ENCODE measurements around the gene CIB2.

CIB2 gene

DNA sequence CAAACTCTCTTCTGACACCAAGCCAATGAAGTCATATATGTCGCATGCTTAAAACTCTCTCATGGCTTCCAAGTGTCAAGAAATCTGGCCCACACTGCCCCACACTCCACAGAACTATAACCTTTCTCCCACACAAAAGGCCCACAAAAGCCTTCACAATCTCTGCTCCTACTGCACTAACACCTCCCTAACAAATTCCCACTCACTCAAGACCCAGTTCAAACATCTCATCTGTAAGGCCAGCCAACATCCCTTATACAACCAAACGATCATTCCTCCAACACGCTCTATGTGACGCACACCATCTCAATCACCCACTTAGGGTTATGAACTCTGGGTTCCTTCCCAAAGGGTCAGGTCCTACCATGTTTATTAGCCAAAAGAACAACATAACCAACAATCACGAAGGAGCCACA is 67.3 kb downstream of the CIB2 start:
- DNase-seq: no peak
- no peak overlapping the region for H3K4me3 ChIP-seq (ENCODE audit: low read depth, low read length)
- TF ChIP-seq, protein P1, sequence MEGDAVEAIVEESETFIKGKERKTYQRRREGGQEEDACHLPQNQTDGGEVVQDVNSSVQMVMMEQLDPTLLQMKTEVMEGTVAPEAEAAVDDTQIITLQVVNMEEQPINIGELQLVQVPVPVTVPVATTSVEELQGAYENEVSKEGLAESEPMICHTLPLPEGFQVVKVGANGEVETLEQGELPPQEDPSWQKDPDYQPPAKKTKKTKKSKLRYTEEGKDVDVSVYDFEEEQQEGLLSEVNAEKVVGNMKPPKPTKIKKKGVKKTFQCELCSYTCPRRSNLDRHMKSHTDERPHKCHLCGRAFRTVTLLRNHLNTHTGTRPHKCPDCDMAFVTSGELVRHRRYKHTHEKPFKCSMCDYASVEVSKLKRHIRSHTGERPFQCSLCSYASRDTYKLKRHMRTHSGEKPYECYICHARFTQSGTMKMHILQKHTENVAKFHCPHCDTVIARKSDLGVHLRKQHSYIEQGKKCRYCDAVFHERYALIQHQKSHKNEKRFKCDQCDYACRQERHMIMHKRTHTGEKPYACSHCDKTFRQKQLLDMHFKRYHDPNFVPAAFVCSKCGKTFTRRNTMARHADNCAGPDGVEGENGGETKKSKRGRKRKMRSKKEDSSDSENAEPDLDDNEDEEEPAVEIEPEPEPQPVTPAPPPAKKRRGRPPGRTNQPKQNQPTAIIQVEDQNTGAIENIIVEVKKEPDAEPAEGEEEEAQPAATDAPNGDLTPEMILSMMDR (IDR thresholded peaks at IDR 0.05; ENCODE audit: low read depth, low read length): no peak
- H3K9me3 ChIP-seq (ENCODE audit: severe bottlenecking): no peaks in the 10 kb centered on the region
- no peaks in the 10 kb centered on the region; the same call in 1 of the 2 replicates for H3K36me3 ChIP-seq
- no peaks in the 10 kb centered on the region for H3K27me3 ChIP-seq (ENCODE audit: insufficient read depth, low read depth, severe bottlenecking)
- no peak overlapping the region for H3K27ac ChIP-seq

DNA sequence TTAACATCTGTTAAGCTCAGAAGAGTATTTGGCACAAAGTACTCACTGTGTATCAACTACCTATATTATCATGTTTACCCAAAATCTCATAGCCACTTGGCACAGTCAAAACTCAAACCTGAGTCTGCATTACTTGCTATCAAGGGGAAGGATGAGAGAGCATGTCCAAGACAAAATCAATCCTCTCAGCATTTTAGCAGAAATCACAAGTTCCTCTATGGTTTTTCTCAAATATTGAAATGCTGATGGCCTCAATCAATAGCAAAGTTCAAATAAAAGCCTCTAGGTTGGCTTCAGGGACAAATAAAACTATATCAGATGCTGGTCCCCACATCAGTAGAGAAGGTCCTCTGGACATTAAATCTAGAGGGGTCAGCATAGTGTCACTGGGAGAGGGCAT is 68.0 kb downstream of the CIB2 start:
- Histone ChIP-seq H3K36me3 (no peaks in the 10 kb centered on the region; the same call in 1 of the 2 replicates), H3K4me3 (ENCODE audit: low read depth, low read length) (no peak overlapping the region), H3K27me3 (ENCODE audit: insufficient read depth, low read depth, severe bottlenecking) (no peaks in the 10 kb centered on the region), H3K27ac (no peak overlapping the region), H3K9me3 (ENCODE audit: severe bottlenecking) (no peaks in the 10 kb centered on the region)
- no peak for DNase-seq
- TF ChIP-seq, protein P1 (IDR thresholded peaks at IDR 0.05; ENCODE audit: low read depth, low read length): no peak

DNA sequence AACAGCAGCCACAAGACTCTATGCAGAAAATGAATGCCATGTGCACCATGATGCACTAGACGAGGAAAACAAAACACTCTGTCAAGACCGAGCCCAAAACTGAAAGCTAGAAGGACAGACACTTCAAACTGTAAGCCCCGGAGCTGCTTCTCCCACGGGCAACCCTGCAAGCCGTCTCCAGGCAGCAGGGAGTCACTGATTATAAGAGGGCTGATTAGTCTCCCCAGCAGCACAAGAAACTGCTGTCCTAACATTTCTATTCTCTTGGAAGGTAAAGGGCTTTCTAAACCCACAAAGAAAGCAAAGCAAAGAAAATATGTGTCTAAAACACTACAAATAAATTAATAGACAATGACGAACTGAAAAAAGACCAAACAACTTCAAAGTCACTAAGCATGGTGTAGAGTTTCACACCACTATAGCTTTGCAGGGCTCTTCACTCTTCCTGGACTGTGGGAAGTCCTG is 69.2 kb downstream of the CIB2 start:
- Histone ChIP-seq H3K36me3 (no peaks in the 10 kb centered on the region; the same call in 1 of the 2 replicates), H3K4me3 (ENCODE audit: low read depth, low read length) (no peak overlapping the region; the same call in 1 of the 2 replicates), H3K27ac (no peak overlapping the region), H3K27me3 (ENCODE audit: insufficient read depth, low read depth, severe bottlenecking) (no peaks in the 10 kb centered on the region), H3K9me3 (ENCODE audit: severe bottlenecking) (no peaks in the 10 kb centered on the region)
- DNase-seq: peak; percentile 42
- TF ChIP-seq, protein P1 (IDR thresholded peaks at IDR 0.05; ENCODE audit: low read depth, low read length): no peak

DNA sequence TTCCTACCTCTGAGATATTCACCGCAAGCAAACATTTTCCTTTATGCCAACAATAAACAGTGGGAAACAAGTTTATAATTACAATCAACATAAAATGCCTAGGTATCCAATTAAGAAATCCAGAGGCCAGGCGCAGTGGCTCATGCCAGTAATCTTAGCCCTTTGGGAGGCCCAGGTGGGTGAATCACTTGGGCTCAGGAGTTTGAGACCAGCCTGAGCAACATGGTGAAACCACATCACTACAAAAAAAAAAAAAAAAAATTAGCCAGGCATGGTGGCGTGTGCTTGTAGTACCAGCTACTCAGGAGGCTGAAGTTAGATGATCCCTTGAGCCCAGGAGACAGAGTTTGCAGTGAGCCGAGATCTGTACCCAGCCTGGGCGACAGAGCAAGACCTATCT is 71.0 kb downstream of the CIB2 start:
- no peaks in the 10 kb centered on the region for H3K9me3 ChIP-seq (ENCODE audit: severe bottlenecking)
- no peak overlapping the region for H3K27ac ChIP-seq
- H3K36me3 ChIP-seq: no peaks in the 10 kb centered on the region; the same call in 1 of the 2 replicates
- H3K27me3 ChIP-seq (ENCODE audit: insufficient read depth, low read depth, severe bottlenecking): no peaks in the 10 kb centered on the region
- H3K4me3 ChIP-seq (ENCODE audit: low read depth, low read length): no peak overlapping the region
- DNase-seq: no peak
- TF ChIP-seq, protein P1 (IDR thresholded peaks at IDR 0.05; ENCODE audit: low read depth, low read length): no peak

DNA sequence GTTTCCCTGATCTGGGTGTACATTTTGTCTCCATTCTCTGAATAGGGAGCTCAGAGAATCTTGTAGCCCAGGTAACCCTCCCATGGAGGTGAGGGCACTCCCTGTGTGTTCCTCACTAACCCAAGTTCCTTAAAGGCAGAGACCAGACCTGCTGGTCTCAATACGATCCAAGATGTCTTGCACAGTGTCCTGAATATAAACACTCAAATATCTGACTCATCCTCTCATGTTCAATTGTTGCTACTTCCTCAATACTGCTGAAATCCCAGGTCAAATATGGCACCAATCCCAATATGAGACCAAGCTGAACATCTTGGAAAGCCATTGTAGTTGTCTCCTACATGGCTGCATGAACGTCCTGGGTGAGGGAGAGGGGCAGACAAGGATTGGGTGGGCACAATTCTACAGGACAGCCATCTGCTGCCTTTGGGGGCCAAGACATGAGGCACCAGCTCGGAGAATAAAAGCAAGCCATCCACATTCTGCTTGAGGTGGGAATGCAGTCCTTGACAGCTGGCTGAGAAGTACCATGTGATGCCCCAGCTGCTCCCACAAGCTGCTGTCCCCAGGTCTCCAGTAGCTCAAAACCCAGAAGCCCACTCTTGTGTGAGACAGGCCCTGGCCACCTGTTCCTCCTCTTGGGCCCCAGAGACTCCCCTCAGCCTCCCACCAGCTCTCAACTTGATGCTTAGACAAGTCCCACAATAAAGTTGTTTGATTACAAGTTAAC is 72.0 kb downstream of the CIB2 start:
- Histone ChIP-seq H3K27ac (no peak overlapping the region), H3K4me3 (ENCODE audit: low read depth, low read length) (no peak overlapping the region)
- DNase-seq: peak; percentile 44

More for the DNA sequence above, 72.0 kb downstream of the CIB2 start:
- no peaks in the 10 kb centered on the region for H3K9me3 ChIP-seq (ENCODE audit: severe bottlenecking)
- TF ChIP-seq, protein P1 (IDR thresholded peaks at IDR 0.05; ENCODE audit: low read depth, low read length): no peak
- no peaks in the 10 kb centered on the region for H3K36me3 ChIP-seq
- H3K27me3 ChIP-seq (ENCODE audit: insufficient read depth, low read depth, severe bottlenecking): no peaks in the 10 kb centered on the region
